NCI-H1436 treated with DMSO at 0.1 percent for 48 hours (cell line): ENCODE results near the gene DPM3.
"Not testable (repeated sequence)": the region's sequence is repeated elsewhere in the genome, so short reads cannot be mapped to it uniquely, and the experiment has no call there.

Source experiments
- DNase-seq: peaks from one replicate; lab custom pipeline; 2025; lab: John Stamatoyannopoulos, UW

DPM3 gene

DNA sequence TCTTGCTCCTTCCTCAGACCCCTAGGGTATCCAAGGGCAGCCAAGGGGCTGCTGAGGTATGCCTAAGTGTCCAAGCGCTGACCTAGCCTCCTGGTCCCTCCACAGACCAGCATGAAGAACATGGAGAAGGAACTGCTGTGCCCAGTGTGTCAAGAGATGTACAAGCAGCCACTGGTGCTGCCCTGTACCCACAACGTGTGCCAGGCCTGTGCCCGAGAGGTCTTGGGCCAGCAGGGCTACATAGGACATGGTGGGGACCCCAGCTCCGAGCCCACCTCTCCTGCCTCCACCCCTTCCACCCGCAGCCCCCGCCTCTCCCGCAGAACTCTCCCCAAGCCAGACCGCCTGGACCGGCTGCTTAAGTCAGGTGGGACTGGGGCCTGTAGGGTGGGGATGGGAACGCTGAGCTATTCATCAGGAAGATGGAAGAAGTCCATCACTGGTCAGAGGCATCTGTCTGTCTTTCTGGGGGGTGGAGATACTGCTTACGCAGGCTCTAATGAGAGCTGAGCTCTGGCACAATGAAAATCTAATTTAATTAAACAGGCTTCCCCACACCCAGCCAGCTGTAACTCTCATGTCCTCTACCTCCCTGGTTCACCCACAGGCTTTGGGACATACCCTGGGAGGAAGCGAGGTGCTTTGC, 35.1 kb upstream of the DPM3 start:
- DNase-seq: no peak

DNA sequence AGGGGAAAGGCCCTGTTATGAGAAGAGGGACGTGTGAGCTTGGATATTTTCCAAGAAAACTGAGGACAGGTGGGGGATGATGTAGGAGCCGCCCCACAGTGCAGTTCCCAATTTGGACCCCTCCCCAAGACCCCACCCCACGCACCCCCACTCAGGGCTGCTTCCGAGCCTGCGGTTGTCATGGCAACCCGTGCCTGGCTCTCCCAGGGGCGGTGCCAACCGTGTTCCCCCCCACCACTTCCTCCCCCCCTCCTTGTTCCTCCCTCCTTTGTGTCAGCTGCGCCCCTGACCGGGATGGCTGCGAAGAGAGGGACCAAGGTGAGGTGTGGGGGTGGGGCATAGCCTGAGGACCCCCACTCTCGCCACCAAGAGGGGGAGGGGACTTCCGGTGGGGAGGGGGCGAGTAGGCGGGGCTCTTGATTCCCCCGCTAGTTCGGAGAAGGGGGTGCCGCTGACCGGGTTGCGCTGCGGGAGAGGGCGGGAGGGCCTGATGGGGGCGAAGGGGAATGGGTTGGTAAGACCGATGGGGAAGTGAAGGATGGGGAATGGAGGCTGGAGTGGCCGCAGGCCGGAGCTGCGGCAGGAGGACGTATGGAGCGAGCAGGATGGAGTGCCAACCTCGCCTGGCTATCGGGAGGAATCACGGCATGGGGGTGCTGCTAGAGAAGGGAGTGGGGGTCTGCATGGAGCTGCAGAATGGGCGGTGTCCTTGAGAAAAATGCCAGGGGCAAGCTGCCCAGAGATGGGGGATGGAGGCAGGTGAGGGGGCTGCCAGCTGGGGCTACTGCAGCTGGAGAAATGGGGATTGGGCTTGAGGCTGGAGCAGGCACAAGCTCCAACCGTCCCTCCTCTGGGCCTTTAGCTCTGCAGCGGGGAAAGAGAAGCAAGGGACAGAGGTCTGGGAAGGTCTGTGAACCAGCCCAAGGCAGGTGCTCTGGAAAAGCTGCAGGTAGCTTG, 34.3 kb upstream of the DPM3 start:
- DNase-seq: no peak

GRCh38 chr1:155173478-155174323, 33.4 kb upstream of the DPM3 start, which contains the start of gene TRIM46:
Gene TRIM46, plus strand, starts transcription at chr1:155173849. Its CDS starts 118 bp downstream, at chr1:155173967.
- peak; percentile 39 for DNase-seq

DNA sequence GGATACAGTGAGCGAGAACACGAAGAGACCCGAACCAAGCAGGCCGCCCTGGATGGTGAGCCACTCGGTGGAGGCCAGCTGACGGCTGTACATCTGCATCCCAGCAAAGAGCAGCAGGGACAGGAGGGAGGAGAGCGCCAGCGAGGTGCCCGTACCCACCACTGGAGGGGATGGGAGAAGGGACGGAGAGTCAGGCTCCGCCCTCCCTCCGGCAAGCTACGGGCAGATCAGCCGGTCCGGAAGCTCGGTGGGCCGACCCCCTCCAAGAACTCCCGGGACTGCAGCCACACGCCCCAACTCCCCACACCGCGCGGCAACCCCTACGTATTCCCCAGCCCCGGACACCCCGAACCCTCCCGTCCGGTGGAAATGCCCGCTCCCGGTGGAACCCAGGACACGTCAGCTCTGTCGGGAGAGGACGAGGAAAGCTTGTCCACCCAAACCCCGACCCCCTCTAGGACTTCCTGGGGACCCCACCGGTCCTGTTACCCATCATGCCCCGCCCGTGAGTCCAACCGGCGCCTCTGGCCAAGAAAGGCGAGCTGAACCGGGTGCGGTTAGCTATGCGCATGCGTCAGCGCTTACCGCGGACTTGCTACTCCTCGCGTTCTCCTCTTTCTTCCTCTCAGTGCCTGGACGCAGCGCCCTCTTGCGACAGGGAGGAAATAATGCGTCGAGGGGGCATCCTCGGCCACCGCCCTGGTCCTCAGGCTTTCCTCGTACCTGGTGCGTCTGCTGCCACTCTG, 32.6 kb upstream of the DPM3 start, which contains the start of gene KRTCAP2:
Gene KRTCAP2, minus strand, starts transcription at position 573 of the 746 bp plus-strand sequence. Its CDS starts 80 bp downstream, at position 493.
- peak; percentile 77 for DNase-seq

- DNase-seq: no peak
These were observed 31.8 kb upstream of the DPM3 start for GRCh38 chr1:155171836-155172731.

- DNase-seq: no peak
These were observed 30.5 kb upstream of the DPM3 start for GRCh38 chr1:155170806-155171205.

- no peak for DNase-seq
These were observed 29.9 kb upstream of the DPM3 start for GRCh38 chr1:155170101-155170785.

- no peak for DNase-seq
These were observed 29.2 kb upstream of the DPM3 start for GRCh38 chr1:155169541-155169940.

GRCh38 chr1:155168456-155169210, 28.3 kb upstream of the DPM3 start:
- DNase-seq: no peak

- not testable (repeated sequence) for DNase-seq
These were observed 27.7 kb upstream of the DPM3 start for GRCh38 chr1:155168105-155168445.

DNA sequence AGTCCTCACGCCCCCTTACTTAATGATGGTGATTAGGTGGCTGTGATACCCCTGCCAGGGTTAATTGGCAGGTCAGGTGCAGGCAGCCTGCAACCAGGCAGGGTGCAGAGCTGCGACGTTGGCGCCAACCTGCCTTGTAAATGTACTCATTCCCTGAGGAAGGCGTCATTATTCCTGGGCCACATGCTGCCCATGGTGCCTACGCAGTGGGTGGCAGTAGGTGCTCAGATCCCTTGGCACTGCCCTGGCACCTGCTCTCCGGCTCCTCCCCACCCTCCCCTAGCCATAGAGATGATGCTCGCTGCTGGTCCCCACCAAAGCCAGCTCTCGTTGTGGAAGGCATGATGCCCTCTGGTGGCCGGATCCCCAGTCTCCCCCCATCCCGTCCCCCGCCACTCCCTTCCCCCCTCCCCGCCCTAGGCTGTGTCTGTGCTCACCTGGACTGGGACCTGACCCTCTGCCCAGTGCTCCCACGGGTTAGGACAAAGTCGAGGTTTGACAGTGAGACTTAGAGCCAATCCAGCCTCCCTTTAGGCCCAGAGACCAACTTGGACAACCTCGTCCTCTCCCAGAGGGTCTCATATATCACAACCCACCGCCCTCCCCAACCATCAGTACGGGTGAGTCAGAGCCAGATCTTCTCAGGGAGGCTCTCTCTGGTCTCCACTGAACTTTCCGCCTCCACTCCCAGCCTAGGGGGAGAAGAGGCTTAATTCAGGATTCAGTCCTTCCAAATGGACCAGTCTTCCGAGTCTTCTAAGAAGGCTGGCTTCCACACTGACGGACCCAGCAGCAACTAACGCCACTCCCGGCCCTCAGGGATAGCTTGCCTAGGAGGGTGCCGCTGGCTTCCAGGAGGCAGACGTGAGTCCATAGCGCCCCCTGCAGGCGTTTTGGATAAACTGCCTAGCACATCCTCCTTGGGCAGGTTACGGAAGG, 27.1 kb upstream of the DPM3 start:
- peak; percentile 55 for DNase-seq

GRCh38 chr1:155166471-155167165, 26.3 kb upstream of the DPM3 start:
- DNase-seq: no peak

GRCh38 chr1:155166051-155166470, 25.7 kb upstream of the DPM3 start:
- no peak for DNase-seq

- DNase-seq: not testable (repeated sequence)
These were observed 24.3 kb upstream of the DPM3 start for GRCh38 chr1:155164625-155165024.

GRCh38 chr1:155163785-155164184, 23.5 kb upstream of the DPM3 start:
- not testable (repeated sequence) for DNase-seq

DNA sequence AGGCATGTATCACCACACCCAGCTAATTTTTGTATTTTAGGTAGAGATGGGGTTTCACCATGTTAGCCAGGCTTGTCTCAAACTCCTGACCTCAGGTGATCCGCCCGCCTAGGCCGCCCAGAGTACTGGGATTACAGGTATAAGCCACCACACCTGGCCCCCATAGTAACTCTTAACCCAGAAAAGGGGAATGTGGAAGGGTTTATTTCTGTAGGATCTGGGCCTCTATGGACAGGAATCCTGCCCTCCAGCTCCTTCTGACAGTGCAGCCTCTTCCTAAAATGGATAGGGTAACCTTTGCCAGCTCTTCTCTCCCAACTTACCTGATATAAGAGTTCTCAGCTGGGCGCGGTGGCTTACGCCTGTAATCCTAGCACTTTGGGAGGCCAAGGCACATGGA, 22.3 kb upstream of the DPM3 start:
- DNase-seq: not testable (repeated sequence)

- no peak for DNase-seq
These were observed 19.8 kb upstream of the DPM3 start for GRCh38 chr1:155160128-155160527.
